Kidney glomerular epithelial cell (primary cell): Measurements from ENCODE around the gene SARDH.

Experiments used
- DNase-seq: peaks from one replicate; lab custom pipeline; 2025; lab: John Stamatoyannopoulos, UW

SARDH gene

DNA sequence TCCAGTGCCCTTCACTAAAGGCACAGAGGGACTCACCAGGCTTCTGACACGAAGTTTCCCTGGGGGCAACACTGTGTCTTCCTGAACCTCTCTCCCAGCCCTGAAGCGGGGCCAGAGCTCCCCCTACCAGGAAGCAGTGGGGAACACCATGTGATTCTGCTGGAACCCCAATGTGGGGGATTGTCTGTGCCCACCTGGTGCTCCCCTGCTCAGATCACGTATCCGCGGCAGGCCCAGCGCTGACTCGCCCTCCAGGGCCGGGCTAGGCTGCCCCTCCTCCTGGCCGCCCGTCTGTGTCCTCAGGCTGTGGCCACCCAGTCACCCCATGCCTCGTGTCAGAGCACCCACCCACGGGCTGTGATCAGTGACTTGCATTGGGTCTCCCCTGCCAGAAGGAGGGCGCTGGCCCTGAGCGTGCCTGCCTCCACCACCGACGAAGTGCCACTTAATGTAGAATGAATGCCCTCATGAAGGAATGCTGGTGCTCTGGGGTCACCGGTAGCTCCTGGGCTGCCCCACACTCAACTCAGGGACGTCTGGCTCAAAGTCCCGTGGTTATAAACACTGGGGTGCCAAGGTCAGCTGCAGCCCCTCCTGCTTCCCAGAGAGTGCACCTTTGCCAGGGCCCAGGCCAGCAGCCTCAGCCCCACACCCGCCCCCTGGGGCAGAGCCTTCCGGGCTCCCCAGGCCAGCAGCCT, 22.1 kb downstream of the SARDH start:
- DNase-seq, result no peak

- DNase-seq, result no peak
Measured at GRCh38 chr9:133715295-133715865, 22.8 kb downstream of the SARDH start.

- no peak for DNase-seq
Measured at GRCh38 chr9:133714606-133715294, 23.4 kb downstream of the SARDH start.

- DNase-seq, result no peak
Measured at GRCh38 chr9:133713960-133714495, 24.1 kb downstream of the SARDH start.

DNA sequence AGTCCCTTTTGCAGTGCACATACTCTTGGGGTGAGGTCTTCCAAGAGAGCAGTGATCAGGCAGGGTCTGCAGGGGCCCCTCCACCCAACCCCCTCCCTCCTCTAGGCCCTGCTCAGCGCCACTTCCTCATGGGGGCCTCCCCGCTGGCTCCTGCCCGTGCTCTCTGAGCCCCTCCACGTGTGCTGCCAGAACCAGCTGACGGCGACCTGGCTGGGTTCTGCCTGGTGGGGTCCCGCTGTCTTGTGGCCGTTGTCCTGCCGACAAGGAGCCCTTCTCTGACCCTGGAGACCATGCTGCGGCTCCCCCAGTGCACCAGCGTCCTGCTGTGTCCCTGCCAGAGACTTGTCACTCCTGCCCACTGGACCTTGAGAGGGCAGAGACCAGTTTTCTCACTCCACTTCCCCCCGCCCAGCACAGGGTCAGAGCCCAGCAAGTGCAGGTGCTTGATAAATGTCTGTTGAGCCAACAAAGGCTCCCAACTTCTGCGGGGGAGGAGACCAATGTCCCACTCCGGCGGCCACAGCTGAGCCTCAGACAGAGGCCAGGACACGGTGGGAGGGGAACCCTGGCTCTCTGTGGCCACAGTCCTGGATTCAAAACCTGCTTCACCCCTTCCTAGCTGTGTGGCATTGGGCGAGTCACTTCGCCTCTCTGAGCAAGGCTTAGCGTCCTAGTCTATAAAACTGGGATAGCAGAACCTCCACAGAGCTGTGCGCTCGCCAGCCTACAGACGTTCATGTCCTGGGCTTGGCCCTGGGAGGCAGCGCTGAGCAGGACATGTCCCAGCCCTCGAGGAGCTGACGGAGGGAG, 24.8 kb downstream of the SARDH start:
- DNase-seq, result no peak

- DNase-seq, result no peak
Measured at GRCh38 chr9:133712221-133713100, 25.7 kb downstream of the SARDH start.

DNA sequence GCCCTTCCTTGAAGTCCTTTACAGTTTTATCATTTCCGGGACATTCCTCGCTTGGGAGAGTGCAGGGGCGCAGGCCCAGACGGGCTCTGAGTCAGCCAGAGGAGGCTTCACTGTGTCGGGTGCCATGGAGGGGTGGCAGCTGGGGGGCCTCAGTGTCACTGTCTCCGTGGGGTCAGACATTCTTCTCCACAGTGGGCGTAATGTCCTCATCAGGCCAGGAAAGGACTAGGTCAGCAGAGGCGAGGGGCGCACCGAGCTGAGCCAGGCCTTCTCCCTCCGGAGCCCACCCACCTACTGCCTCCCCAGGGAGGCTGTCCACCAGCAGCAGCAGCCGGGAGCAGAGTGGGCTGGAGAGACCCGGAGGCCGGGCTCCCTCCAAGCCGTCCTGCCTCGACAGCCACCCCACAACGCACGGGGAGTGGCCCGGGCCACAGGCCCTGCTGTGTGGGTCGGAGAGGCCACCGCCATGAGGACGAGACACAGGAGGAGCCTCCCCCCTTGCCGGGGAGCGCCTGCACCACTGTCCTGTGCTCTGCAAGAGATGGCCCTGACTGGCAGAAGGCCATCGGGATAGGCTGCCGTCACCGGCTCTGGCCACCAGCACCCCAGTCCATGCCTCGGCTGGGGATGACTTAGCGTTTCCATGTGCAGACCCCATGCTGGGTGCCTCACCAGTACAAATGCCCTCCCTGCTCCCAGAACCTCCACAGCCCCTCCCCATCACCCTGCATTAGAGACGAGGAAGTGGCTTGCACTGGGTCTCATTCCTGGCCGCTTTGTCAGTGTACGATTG, 26.5 kb downstream of the SARDH start:
- DNase-seq, result no peak

- DNase-seq, result no peak
Measured at GRCh38 chr9:133710661-133711427, 27.3 kb downstream of the SARDH start.

- DNase-seq, result no peak
Measured at GRCh38 chr9:133709691-133710571, 28.2 kb downstream of the SARDH start.

- peak; percentile 26 for DNase-seq
Measured at GRCh38 chr9:133709015-133709611, 29.0 kb downstream of the SARDH start.

DNA sequence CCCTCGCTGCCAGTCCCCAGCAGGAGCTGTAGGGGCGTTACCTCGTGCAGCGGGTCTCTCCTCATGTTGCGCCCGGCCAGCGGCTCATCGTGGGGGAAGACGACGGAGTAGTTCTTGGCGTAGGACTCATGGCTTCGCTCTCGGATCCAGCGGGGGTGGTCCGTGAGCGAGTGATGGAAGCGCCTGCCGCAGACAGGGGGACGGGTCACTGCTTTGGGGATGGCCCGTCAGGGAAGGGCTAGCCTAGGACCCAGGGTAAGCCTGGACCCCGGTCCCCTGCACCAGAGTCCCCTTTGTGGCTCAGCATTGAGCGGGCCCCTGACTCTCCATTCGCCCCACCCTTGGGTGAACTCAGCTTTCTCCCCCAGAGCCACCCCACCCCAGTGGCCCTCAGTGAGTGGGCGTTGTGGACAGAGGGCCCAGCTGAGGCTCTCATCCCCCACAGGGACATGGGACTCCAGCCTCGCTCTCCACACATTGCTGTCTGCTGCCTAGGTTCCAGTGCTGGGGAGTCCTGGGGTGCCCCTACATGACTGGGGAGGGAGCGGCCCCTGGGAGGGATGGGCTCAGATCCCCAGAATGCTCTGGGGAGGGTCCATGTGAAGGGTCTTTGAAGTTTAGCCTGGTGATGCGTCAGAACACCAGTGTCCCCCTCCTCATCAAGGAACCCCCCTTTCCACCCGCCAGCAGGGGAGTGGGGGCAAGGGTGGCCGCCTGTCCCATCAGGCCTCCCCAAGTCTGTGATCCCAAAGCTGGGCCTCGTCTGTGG, 29.7 kb downstream of the SARDH start:
- no peak for DNase-seq

GRCh38 chr9:133707763-133708245, 30.3 kb downstream of the SARDH start:
- DNase-seq, result no peak

DNA sequence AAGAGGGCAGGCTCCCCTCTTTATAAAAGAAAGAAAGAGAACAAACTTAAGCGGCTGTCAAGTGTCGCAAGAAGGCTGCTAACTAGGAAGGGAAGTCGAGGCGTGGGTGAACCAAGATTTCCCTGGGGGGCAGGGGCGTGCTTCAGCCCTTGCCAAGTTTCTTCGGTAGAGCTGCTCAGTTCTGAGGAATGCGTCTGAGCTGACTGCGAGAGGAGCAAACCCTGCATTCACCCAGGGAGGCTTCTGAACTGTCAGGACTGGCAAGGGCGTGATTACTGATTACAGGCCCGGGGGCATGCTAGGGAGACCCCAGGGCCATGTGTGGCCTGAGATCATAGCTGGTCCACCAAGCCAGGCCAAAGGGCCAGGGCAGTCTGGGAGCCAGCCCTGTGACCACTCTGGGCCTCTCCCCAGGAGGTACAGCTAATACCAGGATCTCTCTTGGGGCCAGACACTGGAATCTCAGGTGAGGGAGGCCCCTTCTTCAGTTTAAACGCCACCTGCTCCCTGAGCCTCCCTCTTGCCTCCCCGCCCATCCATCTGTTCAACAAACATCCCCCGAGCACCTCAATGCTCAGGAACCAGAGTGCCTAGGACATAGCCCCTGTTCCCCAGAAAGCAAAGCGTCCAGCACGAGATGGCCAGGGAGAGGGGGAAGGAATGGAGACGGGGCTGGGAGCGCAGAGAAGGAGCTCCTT, 30.9 kb downstream of the SARDH start:
- DNase-seq, result no peak

DNA sequence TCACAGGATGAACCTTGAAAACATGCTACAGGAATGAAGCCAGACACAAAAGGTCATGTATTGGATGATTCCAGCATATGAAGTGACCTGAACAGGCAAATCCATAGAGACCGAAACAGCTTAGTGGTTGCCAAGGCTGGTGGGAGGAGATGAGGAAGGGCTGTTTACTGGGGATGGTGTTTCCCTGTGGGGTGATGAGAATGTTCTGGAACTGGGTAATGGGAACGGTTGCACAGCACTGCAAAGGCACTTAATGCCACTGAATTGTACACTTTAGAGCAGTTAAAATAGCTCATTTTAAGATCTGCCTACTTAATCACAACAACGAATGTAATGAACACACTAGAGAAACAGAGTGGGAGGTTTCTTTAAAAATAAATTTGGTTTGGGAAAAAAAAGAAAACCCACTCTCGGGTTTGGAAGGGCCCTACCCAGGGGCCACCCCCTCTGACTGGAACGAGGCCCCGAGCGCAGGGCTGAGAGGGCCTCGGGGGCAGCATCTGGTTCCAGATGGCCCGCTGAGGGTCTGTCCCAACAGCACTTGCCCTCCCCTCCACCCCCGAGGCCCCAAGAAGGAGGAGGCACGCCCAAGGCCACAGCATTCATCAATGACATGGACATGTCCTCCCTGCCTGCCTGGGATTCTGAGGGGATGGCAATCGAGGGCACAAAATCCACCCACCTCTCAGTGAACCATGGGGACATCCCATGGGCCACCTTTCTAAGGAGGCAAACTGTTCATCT, 31.7 kb downstream of the SARDH start:
- DNase-seq, result no peak

DNA sequence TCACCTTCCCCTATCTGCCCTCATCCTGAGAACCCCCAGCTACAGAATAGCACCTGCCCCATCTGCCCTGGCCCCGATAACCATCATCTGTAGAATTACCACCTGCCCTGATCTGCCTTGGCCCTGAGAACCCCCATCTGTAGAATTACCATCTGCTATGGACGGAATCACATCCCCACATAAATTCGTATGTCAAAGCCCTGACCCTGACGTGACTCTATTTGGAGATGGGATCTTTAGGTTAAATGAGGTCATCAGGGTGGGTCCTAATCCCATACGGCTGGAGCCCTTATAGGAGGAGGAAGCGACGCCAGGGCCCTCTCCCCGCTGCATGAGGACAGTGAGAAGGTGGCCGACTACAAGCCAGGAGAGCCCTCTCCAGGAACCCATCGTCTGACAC, 32.6 kb downstream of the SARDH start:
- no peak for DNase-seq

GRCh38 chr9:133704711-133705181, 33.4 kb downstream of the SARDH start:
- no peak for DNase-seq
